Panc1 (cell line): ENCODE data around the gene P2RY6. TPM values are rescaled to one million over a fixed set of nuclear protein-coding genes. Genes with fewer than 3 reads are reported as not detected.

Experiments
- ATAC-seq: fragments of 200-7000 bp; cut with Tn5 transposase; 2 replicates; pipeline ENCODE4 v1.9.1; 2020; ENCODE audit warnings: mild to moderate bottlenecking, moderate library complexity
- BruUV-seq: library from RNA; stranded (reverse); fragments of 400-500 nt; replicated peaks from 2 replicates; lab custom pipeline; 2021; lab: Mats Ljungman, UMichigan
- CTCF ChIA-PET: fragments of 300-600 bp; sonication (Branson Sonifier 250); formaldehyde crosslinking; loops from one replicate; lab custom pipeline; 2022; ENCODE audit warnings: antibody characterized with exemption; lab: Charles Lee
- POLR2A ChIA-PET: fragments of 300-600 bp; sonication (Branson Sonifier 250); formaldehyde crosslinking; loops from one replicate; lab custom pipeline; 2022; ENCODE audit warnings: antibody characterized with exemption; lab: Charles Lee
- DNase-seq: peaks from one replicate; pipeline ENCODE4 v3.0.0-alpha.2; 2010; ENCODE audit warnings: low read depth, low spot score
- H3K27ac ChIP-seq: 2 replicates; pipeline ENCODE4 v1.5.1; 2011; ENCODE audit warnings: mild to moderate bottlenecking, low read length, inconsistent platforms
- H3K27me3 ChIP-seq: fragments of 200-500 bp; sonication (Bioruptor generic); 2 replicates; pipeline ENCODE4 v1.6.0; 2014; ENCODE audit warnings: low read length, inconsistent platforms; ENCODE audit not compliant: control insufficient read depth, insufficient read depth
- H3K36me3 ChIP-seq: fragments of 200-500 bp; sonication (Bioruptor generic); 2 replicates; pipeline ENCODE4 v1.5.1; 2014; ENCODE audit warnings: inconsistent platforms, mild to moderate bottlenecking, low read length, moderate library complexity; ENCODE audit not compliant: control insufficient read depth, insufficient read depth
- H3K4me1 ChIP-seq: 2 replicates; pipeline ENCODE4 v1.5.1; 2011; ENCODE audit warnings: inconsistent platforms, mild to moderate bottlenecking, low read length, moderate library complexity; ENCODE audit not compliant: control insufficient read depth, insufficient read depth
- H3K4me3 ChIP-seq, 2 experiments: 2 replicates each; pipeline ENCODE4 v1.5.1; 2011 to 2012; ENCODE audit warnings: low read depth in 2 of 2, low read length in 2 of 2, mild to moderate bottlenecking in 2 of 2, inconsistent platforms in 1 of 2, moderate library complexity in 1 of 2
- H3K9me3 ChIP-seq: fragments of 200-500 bp; sonication (Bioruptor generic); 2 replicates; pipeline ENCODE4 v1.5.1; 2014; ENCODE audit warnings: low read depth, mild to moderate bottlenecking, inconsistent platforms, low read length, moderate library complexity; ENCODE audit not compliant: control insufficient read depth, insufficient read depth
- POLR2AphosphoS5 ChIP-seq: IDR thresholded peaks from 2 replicates; pipeline ENCODE4 v1.6.1; 2012; ENCODE audit warnings: mild to moderate bottlenecking, low read depth, low read length, moderate library complexity
- SIN3A ChIP-seq: IDR thresholded peaks from 2 replicates; pipeline ENCODE4 v1.6.1; 2012; ENCODE audit warnings: low read depth, mild to moderate bottlenecking, low read length, moderate library complexity, borderline replicate concordance; ENCODE audit not compliant: insufficient read depth
- TCF7L2 ChIP-seq: IDR thresholded peaks from 2 replicates; pipeline ENCODE4 v1.6.1; 2011; ENCODE audit warnings: mild to moderate bottlenecking, low read depth, low read length, inconsistent platforms
- in situ Hi-C: cut with HindIII; loops from 2 replicates; pipeline ENCODE4 v1.10.0; 2016; ENCODE audit warnings: low sequenced_read_pairs, low pct_unique_long_range_greater_than_20kb
- intact Hi-C: fragments of 100-400 bp; cut with micrococcal nuclease; formaldehyde crosslinking; loops from one replicate; pipeline ENCODE4 v1.10.0; 2022; ENCODE audit not compliant: unreplicated experiment
- total RNA-seq: library from RNA; stranded (reverse); gene quantifications from one replicate; pipeline ENCODE4 v1.2.1, GENCODE V29; 2021; ENCODE audit not compliant: unreplicated experiment
- TF ChIP-seq, protein P1 (sequence below), 2 experiments: IDR thresholded peaks; 2 replicates each; pipeline ENCODE4 v1.6.1; 2011 to 2012; ENCODE audit warnings: low read depth in 2 of 2, control low read depth in 1 of 2, low read length in 1 of 2, mild to moderate bottlenecking in 1 of 2, moderate library complexity in 1 of 2; ENCODE audit not compliant: insufficient read depth in 1 of 2
- TF ChIP-seq, protein P2 (sequence below): fragments of 450-650 bp; IDR thresholded peaks from 2 replicates; pipeline ENCODE4 v1.5.1; 2017; ENCODE audit warnings: mild to moderate bottlenecking

The P2RY6 gene
- total RNA-seq, 1 experiment from 2014 or later = 0.59 TPM

DNA sequence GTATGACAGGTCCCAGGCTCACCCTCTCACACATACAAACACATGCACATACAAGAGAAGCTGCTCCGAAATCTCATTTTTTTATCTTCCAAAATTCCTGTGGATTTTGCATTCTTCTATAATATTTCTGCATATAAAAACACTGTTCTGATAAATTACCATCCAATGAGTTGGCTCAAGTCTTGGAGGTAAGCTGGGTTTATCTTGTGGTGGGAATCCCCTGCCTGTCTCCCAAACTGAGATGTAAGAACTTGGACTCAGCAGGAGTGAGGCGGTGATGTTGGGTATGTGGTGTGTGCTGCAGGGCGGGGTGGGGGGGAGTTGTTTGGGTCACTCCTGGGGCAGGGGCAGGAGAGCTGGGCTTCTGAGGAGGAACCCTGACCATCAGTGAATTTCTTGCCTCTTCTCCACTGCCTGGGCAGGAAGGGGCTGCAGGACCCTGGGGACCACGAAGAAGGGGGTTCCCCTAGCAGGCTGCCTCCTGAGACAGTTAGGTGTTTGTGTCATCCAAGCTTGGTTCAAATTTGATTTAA is 6.8 kb upstream of the P2RY6 start:
- Histone ChIP-seq H3K27me3 (no peaks in the 10 kb centered on the region), H3K9me3 (no peaks in the 10 kb centered on the region), H3K4me3 (no peak overlapping the region), H3K4me1 (no peaks in the 10 kb centered on the region), H3K27ac (no peak overlapping the region), H3K36me3 (no peaks in the 10 kb centered on the region)
- DNase-seq (no peak), ATAC-seq (no peak)
- TF ChIP-seq, protein P1, sequence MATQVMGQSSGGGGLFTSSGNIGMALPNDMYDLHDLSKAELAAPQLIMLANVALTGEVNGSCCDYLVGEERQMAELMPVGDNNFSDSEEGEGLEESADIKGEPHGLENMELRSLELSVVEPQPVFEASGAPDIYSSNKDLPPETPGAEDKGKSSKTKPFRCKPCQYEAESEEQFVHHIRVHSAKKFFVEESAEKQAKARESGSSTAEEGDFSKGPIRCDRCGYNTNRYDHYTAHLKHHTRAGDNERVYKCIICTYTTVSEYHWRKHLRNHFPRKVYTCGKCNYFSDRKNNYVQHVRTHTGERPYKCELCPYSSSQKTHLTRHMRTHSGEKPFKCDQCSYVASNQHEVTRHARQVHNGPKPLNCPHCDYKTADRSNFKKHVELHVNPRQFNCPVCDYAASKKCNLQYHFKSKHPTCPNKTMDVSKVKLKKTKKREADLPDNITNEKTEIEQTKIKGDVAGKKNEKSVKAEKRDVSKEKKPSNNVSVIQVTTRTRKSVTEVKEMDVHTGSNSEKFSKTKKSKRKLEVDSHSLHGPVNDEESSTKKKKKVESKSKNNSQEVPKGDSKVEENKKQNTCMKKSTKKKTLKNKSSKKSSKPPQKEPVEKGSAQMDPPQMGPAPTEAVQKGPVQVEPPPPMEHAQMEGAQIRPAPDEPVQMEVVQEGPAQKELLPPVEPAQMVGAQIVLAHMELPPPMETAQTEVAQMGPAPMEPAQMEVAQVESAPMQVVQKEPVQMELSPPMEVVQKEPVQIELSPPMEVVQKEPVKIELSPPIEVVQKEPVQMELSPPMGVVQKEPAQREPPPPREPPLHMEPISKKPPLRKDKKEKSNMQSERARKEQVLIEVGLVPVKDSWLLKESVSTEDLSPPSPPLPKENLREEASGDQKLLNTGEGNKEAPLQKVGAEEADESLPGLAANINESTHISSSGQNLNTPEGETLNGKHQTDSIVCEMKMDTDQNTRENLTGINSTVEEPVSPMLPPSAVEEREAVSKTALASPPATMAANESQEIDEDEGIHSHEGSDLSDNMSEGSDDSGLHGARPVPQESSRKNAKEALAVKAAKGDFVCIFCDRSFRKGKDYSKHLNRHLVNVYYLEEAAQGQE (IDR thresholded peaks at IDR 0.05; ENCODE audit: insufficient read depth in 1 of 2, low read depth in 2 of 2, low read length in 1 of 2) = no peak
- no peak for TF ChIP-seq TCF7L2
- TF ChIP-seq, protein P2, sequence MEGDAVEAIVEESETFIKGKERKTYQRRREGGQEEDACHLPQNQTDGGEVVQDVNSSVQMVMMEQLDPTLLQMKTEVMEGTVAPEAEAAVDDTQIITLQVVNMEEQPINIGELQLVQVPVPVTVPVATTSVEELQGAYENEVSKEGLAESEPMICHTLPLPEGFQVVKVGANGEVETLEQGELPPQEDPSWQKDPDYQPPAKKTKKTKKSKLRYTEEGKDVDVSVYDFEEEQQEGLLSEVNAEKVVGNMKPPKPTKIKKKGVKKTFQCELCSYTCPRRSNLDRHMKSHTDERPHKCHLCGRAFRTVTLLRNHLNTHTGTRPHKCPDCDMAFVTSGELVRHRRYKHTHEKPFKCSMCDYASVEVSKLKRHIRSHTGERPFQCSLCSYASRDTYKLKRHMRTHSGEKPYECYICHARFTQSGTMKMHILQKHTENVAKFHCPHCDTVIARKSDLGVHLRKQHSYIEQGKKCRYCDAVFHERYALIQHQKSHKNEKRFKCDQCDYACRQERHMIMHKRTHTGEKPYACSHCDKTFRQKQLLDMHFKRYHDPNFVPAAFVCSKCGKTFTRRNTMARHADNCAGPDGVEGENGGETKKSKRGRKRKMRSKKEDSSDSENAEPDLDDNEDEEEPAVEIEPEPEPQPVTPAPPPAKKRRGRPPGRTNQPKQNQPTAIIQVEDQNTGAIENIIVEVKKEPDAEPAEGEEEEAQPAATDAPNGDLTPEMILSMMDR = no peak
- TF ChIP-seq SIN3A = no peak
- TF ChIP-seq POLR2AphosphoS5 = no peak
- in situ Hi-C loops = no loop called here
- ChIA-PET POLR2A (no interaction called here), CTCF (interaction anchor here (0.6 kb wide), 1 partner anchor 42 kb away, joined by 8 read pairs; no protein-coding TSS in a partner anchor)
- BruUV-seq = no TSS peak
- intact Hi-C loops = no loop called here

DNA sequence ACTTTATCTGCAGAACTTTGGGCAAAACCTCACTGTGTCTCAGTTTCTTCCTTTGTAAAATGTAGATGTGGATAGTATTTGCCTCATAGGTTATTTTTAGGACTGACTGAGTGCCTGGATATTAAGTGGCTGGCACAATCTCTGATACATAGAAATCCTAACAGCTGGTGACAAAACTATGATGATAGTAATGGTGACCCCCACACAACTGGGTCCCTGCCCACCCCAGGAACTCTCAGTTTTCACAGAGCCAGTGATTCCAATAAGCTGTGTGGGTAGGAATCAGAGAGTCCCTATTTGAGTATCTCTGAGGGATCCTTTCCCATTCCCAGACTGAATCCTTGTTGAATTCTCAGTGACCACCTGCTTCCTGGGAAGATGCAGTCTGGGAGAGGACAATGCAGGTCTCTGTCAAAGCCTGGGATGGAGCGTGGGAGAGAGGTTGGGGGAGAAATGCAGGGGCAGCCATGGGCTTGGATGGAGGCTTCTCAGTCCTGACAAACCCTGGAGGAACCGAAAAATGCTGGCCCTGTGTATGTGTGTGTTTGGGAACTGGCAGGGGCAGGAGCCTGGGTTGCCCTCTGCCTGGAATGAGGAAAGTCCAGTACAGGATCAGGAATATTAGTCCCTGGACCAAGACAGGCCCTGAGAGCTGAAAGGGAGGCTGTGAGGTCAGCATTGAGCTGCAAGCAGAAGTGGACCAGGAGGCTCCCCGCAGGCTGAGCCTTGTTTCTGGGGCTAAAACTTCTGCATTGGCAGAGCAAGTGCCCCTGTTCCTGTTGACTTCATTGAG is 6.1 kb upstream of the P2RY6 start:
- ATAC-seq = no peak
- TF ChIP-seq, protein P1 (IDR thresholded peaks at IDR 0.05; ENCODE audit: insufficient read depth in 1 of 2, low read depth in 2 of 2, low read length in 1 of 2) = no peak
- TF ChIP-seq, protein P2 = no peak
- TF ChIP-seq SIN3A (no peak), TCF7L2 (no peak), POLR2AphosphoS5 (no peak)
- CTCF ChIA-PET = interaction anchor here (0.6 kb wide), 1 partner anchor 41 kb away, joined by 8 read pairs; no protein-coding TSS in a partner anchor
- no peak overlapping the region for H3K27ac ChIP-seq
- H3K4me1 ChIP-seq = no peaks in the 10 kb centered on the region
- no TSS peak for BruUV-seq
- no peaks in the 10 kb centered on the region for H3K27me3 ChIP-seq
- POLR2A ChIA-PET = no interaction called here
- H3K9me3 ChIP-seq = no peaks in the 10 kb centered on the region
- intact Hi-C loops = no loop called here
- DNase-seq = no peak
- H3K36me3 ChIP-seq = no peaks in the 10 kb centered on the region
- no peak overlapping the region for H3K4me3 ChIP-seq
- in situ Hi-C loops = no loop called here
